Peyer's patch (tissue), 4 donors: ENCODE measurements around the gene RHCE. TPM values are rescaled to one million over a fixed set of nuclear protein-coding genes. Genes with fewer than 3 reads are reported as not detected.
"Not testable (repeated sequence)": the region's sequence is repeated elsewhere in the genome, so short reads cannot be mapped to it uniquely, and the experiment has no call there.

Source experiments
- DNase-seq, 3 donors: peaks; one replicate each; pipeline ENCODE4 v3.0.0-alpha.2; 2017 to 2019
- H3K27ac ChIP-seq, 4 donors: fragments of 200-600 bp; sonication (generic); one replicate each; pipeline ENCODE4 v1.5.1; 2016 to 2019
- H3K27me3 ChIP-seq, 2 donors: fragments of 200-600 bp; sonication (generic); one replicate each; pipeline ENCODE4 v1.5.1; 2019
- H3K36me3 ChIP-seq, 3 donors: fragments of 200-600 bp; sonication (generic); one replicate each; pipeline ENCODE4 v1.5.1; 2016 to 2019
- H3K4me1 ChIP-seq, 4 donors: fragments of 200-600 bp; sonication (generic); one replicate each; pipeline ENCODE4 v1.5.1; 2016 to 2019
- H3K4me3 ChIP-seq, 4 donors: fragments of 200-600 bp; sonication (generic); 1 replicate in 3 of 4; 2 replicates in 1 of 4; pipeline ENCODE4 v1.5.1; 2016 to 2019; ENCODE audit warnings: mild to moderate bottlenecking in 1 of 4
- H3K9me3 ChIP-seq, 4 donors: fragments of 200-600 bp; sonication (generic); one replicate each; pipeline ENCODE4 v1.5.1; 2016 to 2019; ENCODE audit warnings: mild to moderate bottlenecking in 1 of 4
- CTCF ChIP-seq, 6 experiments: fragments of 450-650 bp in 4 of 6; fragments of 200-600 bp in 2 of 6; sonication (generic) in 1 of 6; IDR thresholded peaks; one replicate each; pipeline ENCODE4 v1.5.1; 2017 to 2019; ENCODE audit warnings: antibody characterized with exemption in 6 of 6, mild to moderate bottlenecking in 3 of 6, moderate library complexity in 1 of 6
- POLR2A ChIP-seq, 2 donors: fragments of 450-650 bp; IDR thresholded peaks; one replicate each; pipeline ENCODE4 v1.5.1; 2017; ENCODE audit warnings: antibody characterized with exemption in 2 of 2, mild to moderate bottlenecking in 2 of 2, moderate library complexity in 2 of 2
- total RNA-seq, 4 donors: library from RNA; depleted of rRNA; stranded (reverse); fragments of >200 nt; gene quantifications; one replicate each; pipeline ENCODE4 v1.1.0, GENCODE V29; 2016

RHCE gene
- total RNA-seq, 4 donors from 2014 or later: 0.70 TPM; not detected in 3

GRCh38 chr1:25402947-25403803 is 17.4 kb downstream of the RHCE start:
- DNase-seq, H3K4me1 ChIP-seq, H3K36me3 ChIP-seq, H3K9me3 ChIP-seq, H3K27ac ChIP-seq, H3K27me3 ChIP-seq, H3K4me3 ChIP-seq: not testable (repeated sequence)
- TF ChIP-seq CTCF (IDR thresholded peaks at IDR 0.05): peak in 1 of 6 experiments; percentile 35

GRCh38 chr1:25398079-25398478 is 22.5 kb downstream of the RHCE start:
- H3K27ac ChIP-seq, H3K9me3 ChIP-seq, DNase-seq, H3K36me3 ChIP-seq, H3K4me3 ChIP-seq, H3K4me1 ChIP-seq, H3K27me3 ChIP-seq: not testable (repeated sequence)

- not testable (repeated sequence) for H3K27me3 ChIP-seq, H3K36me3 ChIP-seq, H3K4me3 ChIP-seq, H3K27ac ChIP-seq, H3K9me3 ChIP-seq, H3K4me1 ChIP-seq, DNase-seq
These were observed 23.1 kb downstream of the RHCE start for GRCh38 chr1:25397549-25397948.

GRCh38 chr1:25392841-25393240 is 27.8 kb downstream of the RHCE start:
- Histone ChIP-seq H3K9me3 (no peaks in the 10 kb centered on the region), H3K4me3 (no peak overlapping the region), H3K27me3 (no peaks in the 10 kb centered on the region), H3K36me3 (no peaks in the 10 kb centered on the region), H3K27ac (no peak overlapping the region), H3K4me1 (no peaks in the 10 kb centered on the region)
- TF ChIP-seq POLR2A (IDR thresholded peaks at IDR 0.05) (no peak), CTCF (IDR thresholded peaks at IDR 0.05) (no peak)
- DNase-seq: no peak

DNA sequence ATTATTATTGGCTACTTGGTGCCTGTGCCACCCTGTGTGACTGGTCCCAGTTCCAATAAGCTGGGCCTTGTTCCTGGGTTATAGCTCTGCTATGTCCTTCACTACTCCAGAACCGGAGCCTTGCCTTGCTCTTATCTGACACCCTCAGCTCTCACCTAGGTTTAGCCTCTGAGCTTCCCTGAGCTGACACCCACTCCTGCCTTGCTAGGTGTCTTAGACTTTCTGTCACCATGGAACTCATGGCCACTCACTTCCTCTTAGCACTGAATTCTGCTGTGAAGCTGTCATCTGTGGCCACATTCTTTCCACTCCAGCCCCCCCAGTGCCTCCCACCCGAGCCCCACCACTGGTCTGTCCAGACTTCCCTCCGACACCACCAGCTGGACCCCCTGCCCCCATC is 30.9 kb downstream of the RHCE start:
- not testable (repeated sequence) for H3K4me1 ChIP-seq, H3K27me3 ChIP-seq, H3K36me3 ChIP-seq, DNase-seq, H3K9me3 ChIP-seq, H3K4me3 ChIP-seq, H3K27ac ChIP-seq

GRCh38 chr1:25388691-25389090 is 31.9 kb downstream of the RHCE start:
- H3K27ac ChIP-seq, H3K9me3 ChIP-seq, H3K36me3 ChIP-seq, H3K4me3 ChIP-seq, H3K27me3 ChIP-seq, DNase-seq, H3K4me1 ChIP-seq: not testable (repeated sequence)

DNA sequence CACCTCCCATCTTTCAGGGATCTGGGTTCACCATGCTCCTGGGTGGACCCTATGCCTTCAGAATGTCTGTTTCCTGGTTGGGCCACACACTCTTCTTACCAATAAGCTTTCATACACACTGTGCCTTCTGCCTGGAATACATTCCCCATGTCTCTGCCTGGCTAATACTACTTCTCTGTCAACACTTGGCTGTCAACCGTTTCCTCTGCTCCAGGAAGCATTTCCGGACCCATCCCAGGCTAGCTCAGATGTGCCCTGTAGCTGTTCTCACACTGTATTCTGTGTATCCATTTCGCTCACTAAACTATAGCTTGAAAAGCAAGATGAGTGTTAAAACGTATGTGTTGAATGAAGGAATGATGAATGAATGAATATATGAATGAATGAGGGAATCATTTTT is 33.5 kb downstream of the RHCE start:
- not testable (repeated sequence) for H3K4me3 ChIP-seq, H3K27ac ChIP-seq, H3K36me3 ChIP-seq, H3K27me3 ChIP-seq, H3K4me1 ChIP-seq, DNase-seq, H3K9me3 ChIP-seq

- not testable (repeated sequence) for H3K36me3 ChIP-seq, H3K9me3 ChIP-seq, H3K4me1 ChIP-seq, H3K27ac ChIP-seq, H3K27me3 ChIP-seq, H3K4me3 ChIP-seq, DNase-seq
These were observed 36.8 kb downstream of the RHCE start for GRCh38 chr1:25383875-25384274.

DNA sequence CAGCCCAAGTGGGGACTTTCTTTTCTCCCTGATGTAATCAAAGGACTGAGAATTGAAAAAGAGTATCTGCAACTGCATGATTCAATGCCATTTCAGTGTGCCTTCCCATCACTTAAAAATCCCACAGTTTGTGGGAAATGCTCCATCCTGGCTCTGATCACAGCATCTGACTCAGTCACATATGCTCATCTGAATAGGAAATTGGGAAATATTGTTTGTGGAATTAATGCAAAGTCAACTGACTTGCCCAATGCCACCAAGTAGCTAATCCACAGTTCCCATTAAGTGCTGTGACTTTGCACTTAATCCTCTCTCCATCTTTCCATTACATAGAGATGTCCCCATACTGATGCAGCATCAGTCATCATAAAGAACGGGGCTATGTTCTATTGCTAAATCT is 37.5 kb downstream of the RHCE start:
- H3K9me3 ChIP-seq, H3K4me3 ChIP-seq, H3K36me3 ChIP-seq: not testable (repeated sequence)

DNA sequence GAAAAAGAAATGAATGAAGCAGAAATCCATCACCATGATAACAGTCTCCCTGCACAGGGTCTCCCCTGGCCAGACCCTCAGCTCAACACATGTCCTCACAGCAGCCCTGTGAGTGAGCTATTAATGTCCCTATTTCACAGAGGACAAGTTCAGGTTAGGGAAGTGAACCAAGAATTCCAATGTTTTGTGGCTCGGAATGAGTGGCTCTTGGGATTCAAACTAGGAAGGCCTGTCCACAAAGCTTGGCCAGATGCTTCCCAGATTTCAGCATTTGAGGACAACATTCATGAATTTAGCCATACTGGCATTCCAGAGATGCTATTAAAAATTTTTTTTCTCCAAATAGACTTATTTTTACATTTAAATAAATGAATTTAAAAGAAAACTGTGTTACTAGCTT is 38.1 kb downstream of the RHCE start:
- DNase-seq, H3K4me1 ChIP-seq, H3K9me3 ChIP-seq, H3K27ac ChIP-seq, H3K4me3 ChIP-seq, H3K36me3 ChIP-seq, H3K27me3 ChIP-seq: not testable (repeated sequence)

More for the DNA sequence above, 37.5 kb downstream of the RHCE start:
- not testable (repeated sequence) for H3K27ac ChIP-seq, DNase-seq, H3K27me3 ChIP-seq, H3K4me1 ChIP-seq

DNA sequence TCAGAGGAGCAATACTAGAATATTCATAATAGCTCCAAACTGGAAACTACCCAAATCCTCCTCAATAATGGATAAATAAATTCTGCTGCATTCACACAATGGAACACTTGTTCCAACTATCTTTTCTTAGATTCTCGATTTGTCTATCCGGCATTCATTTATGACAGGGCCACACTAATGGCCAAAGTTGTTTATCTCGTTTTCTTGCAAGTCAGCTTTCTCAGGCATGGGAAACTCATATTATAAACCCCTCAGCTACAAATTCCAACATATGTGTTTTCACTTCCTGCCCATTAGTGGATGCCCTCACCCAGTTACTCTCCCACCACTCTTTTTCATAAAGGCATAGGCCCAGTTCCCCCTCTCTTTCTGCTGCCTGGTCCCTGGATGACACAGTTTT is 42.3 kb downstream of the RHCE start:
- DNase-seq, H3K27ac ChIP-seq, H3K4me1 ChIP-seq, H3K9me3 ChIP-seq, H3K27me3 ChIP-seq, H3K4me3 ChIP-seq, H3K36me3 ChIP-seq: not testable (repeated sequence)

GRCh38 chr1:25371757-25372156 is 48.9 kb downstream of the RHCE start:
- not testable (repeated sequence) for H3K4me3 ChIP-seq, H3K27ac ChIP-seq, H3K36me3 ChIP-seq, H3K27me3 ChIP-seq, H3K4me1 ChIP-seq, DNase-seq, H3K9me3 ChIP-seq

GRCh38 chr1:25369691-25370271 is 50.8 kb downstream of the RHCE start:
- not testable (repeated sequence) for H3K36me3 ChIP-seq, DNase-seq

More at GRCh38 chr1:25369691-25370271, 50.8 kb downstream of the RHCE start:
- not testable (repeated sequence) for H3K9me3 ChIP-seq, H3K4me1 ChIP-seq, H3K27me3 ChIP-seq, H3K4me3 ChIP-seq, H3K27ac ChIP-seq
